ENCODE results near the gene FADS2.

- TF ChIP-seq ZNF317 (CRISPR knock-in tag; IDR thresholded peaks at IDR 0.05) (no peak), ZNF780A (CRISPR knock-in tag; IDR thresholded peaks at IDR 0.05) (no peak), ZBTB44 (CRISPR knock-in tag; IDR thresholded peaks at IDR 0.05) (no peak), FOXK2 (IDR thresholded peaks at IDR 0.05) (no peak), TCF7 (IDR thresholded peaks at IDR 0.05; ENCODE audit: low read depth) (no peak), MAX (IDR thresholded peaks at IDR 0.05) (no peak), NFIC (IDR thresholded peaks at IDR 0.05; ENCODE audit: low read length) (no peak), TRIM22 (IDR thresholded peaks at IDR 0.05) (no peak), POLR2A (IDR thresholded peaks at IDR 0.05; ENCODE audit: insufficient read depth in 1 of 2, low read depth in 2 of 2, low read length in 2 of 2) (no peak), MEF2D (CRISPR knock-in tag; IDR thresholded peaks at IDR 0.05) (no peak), ZNF776 (CRISPR knock-in tag; IDR thresholded peaks at IDR 0.05) (no peak), REST (IDR thresholded peaks at IDR 0.05; ENCODE audit: borderline replicate concordance in 1 of 2, low read depth in 1 of 2, low read length in 2 of 2) (no peak)
These were observed 60.5 kb downstream of the FADS2 start for GRCh38 chr11:61888590-61888989.

Data from HepG2 (cell line).